Endodermal cell (in vitro differentiated cells): ENCODE data around the gene GRIK4. TPM values are rescaled to one million over a fixed set of nuclear protein-coding genes. Genes with fewer than 3 reads are reported as not detected.

ENCODE experiments used
- DNase-seq: peaks from one replicate; pipeline ENCODE4 v3.0.0-alpha.2; 2017
- H3K27ac ChIP-seq: 2 replicates; pipeline ENCODE4 v1.5.1; 2013; ENCODE audit warnings: mild to moderate bottlenecking, low read depth, low read length, moderate library complexity
- H3K27me3 ChIP-seq: 2 replicates; pipeline ENCODE4 v1.6.1; 2013; ENCODE audit warnings: mild to moderate bottlenecking, low read length, moderate library complexity; ENCODE audit not compliant: insufficient read depth, control insufficient read depth, poor library complexity, severe bottlenecking
- H3K36me3 ChIP-seq: 2 replicates; pipeline ENCODE4 v1.7.0; 2013; ENCODE audit warnings: mild to moderate bottlenecking, low read length, moderate library complexity; ENCODE audit not compliant: control insufficient read depth, insufficient read depth
- H3K4me1 ChIP-seq: one replicate; pipeline ENCODE4 v1.7.0; 2013; ENCODE audit warnings: low read length; ENCODE audit not compliant: control insufficient read depth, insufficient read depth
- H3K4me3 ChIP-seq: 2 replicates; pipeline ENCODE4 v1.5.1; 2013; ENCODE audit warnings: mild to moderate bottlenecking, low read length, moderate library complexity
- H3K9ac ChIP-seq: 2 replicates; pipeline ENCODE4 v1.6.1; 2013; ENCODE audit warnings: mild to moderate bottlenecking, low read length, moderate library complexity; ENCODE audit not compliant: poor library complexity, severe bottlenecking; ENCODE audit errors: extremely low read depth
- H3K9me3 ChIP-seq: 2 replicates; pipeline ENCODE4 v1.6.1; 2013; ENCODE audit warnings: mild to moderate bottlenecking, low read length, moderate library complexity; ENCODE audit not compliant: control insufficient read depth
- H3K27ac Mint-ChIP-seq: 2 replicates; pipeline ENCODE4 v1.8.0; 2020; ENCODE audit warnings: mixed read lengths
- H3K27me3 Mint-ChIP-seq: 2 replicates; pipeline ENCODE4 v1.8.0; 2021; ENCODE audit warnings: mild to moderate bottlenecking, mixed read lengths; ENCODE audit not compliant: insufficient read depth
- H3K36me3 Mint-ChIP-seq: 2 replicates; pipeline ENCODE4 v1.8.0; 2020; ENCODE audit warnings: low read depth, mixed read lengths
- H3K4me1 Mint-ChIP-seq: 2 replicates; pipeline ENCODE4 v1.8.0; 2020; ENCODE audit warnings: mixed read lengths
- H3K4me3 Mint-ChIP-seq: 2 replicates; pipeline ENCODE4 v1.8.0; 2020; ENCODE audit warnings: mild to moderate bottlenecking, moderate library complexity, mixed read lengths
- H3K9me3 Mint-ChIP-seq: 2 replicates; pipeline ENCODE4 v1.8.0; 2020; ENCODE audit warnings: mild to moderate bottlenecking, mixed read lengths
- CTCF ChIP-seq: fragments of 200-600 bp; sonication (generic); conservative IDR thresholded peaks from 2 replicates; pipeline ENCODE4 v1.5.0; 2021; ENCODE audit warnings: antibody characterized with exemption, mild to moderate bottlenecking
- WGBS, 2 experiments: methylation state at CpG; one replicate each; pipeline versions ENCODE4 v1.1.5 to v1.1.7; 2013; ENCODE audit warnings: missing lambda C conversion rate in 2 of 2, mixed read lengths in 1 of 2; ENCODE audit not compliant: insufficient coverage in 1 of 2, insufficient read length in 1 of 2; 5-methylcytosine and 5-hydroxymethylcytosine counted together
- total RNA-seq, 2 donors: library from RNA; stranded (reverse); fragmentation: NEBNext Ultra II Directional in 1 of 2; extraction: Animal tissue kit (Norgen Biotek cat#: 25700) in 1 of 2; gene quantifications; 2 replicates in 1 of 2; 3 replicates in 1 of 2; pipeline ENCODE4 v1.2.1, GENCODE V29; 2021

The GRIK4 gene
- total RNA-seq, 2 donors from 2014 or later = 1.7 to 3.5 TPM

DNA sequence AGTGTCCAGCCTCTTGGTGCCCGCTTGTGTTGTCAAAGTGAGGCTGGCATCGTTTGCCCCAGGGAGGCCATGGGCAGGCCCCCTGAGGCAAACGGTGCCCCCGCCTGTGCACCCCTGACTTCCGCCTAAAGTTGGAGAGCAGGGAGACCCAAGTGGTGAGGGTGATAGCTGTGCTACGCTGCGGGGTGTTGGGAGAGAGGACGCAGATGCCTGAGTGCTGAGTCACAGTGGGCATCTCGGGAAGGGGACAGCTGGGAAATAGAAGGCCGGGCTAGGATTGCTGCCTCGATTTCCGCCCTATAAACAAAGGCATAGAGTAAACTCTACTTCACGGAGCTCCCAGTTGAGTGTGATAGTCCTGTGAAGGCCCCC, 5.8 kb downstream of the GRIK4 start:
- Histone ChIP-seq H3K27ac (no peak overlapping the region), H3K4me1 (no peaks in the 10 kb centered on the region), H3K4me3 (no peak overlapping the region), H3K9me3 (no peaks in the 10 kb centered on the region), H3K9ac (no peak overlapping the region), H3K27me3 (peaks cover 28% of the 10 kb centered on the region), H3K36me3 (no peaks in the 10 kb centered on the region)
- peaks cover 42% of the 10 kb centered on the region for H3K27me3 Mint-ChIP-seq
- H3K27ac Mint-ChIP-seq = peak overlapping the region; percentile 73
- 64 to 78% methylated on average over 7 to 13 of the region's 13 CpGs for WGBS, 2 experiments
- no peaks in the 10 kb centered on the region for H3K9me3 Mint-ChIP-seq
- H3K4me1 Mint-ChIP-seq = peaks cover 20% of the 10 kb centered on the region
- H3K36me3 Mint-ChIP-seq = no peaks in the 10 kb centered on the region
- DNase-seq = no peak
- no peak overlapping the region for H3K4me3 Mint-ChIP-seq
- no peak for TF ChIP-seq CTCF

DNA sequence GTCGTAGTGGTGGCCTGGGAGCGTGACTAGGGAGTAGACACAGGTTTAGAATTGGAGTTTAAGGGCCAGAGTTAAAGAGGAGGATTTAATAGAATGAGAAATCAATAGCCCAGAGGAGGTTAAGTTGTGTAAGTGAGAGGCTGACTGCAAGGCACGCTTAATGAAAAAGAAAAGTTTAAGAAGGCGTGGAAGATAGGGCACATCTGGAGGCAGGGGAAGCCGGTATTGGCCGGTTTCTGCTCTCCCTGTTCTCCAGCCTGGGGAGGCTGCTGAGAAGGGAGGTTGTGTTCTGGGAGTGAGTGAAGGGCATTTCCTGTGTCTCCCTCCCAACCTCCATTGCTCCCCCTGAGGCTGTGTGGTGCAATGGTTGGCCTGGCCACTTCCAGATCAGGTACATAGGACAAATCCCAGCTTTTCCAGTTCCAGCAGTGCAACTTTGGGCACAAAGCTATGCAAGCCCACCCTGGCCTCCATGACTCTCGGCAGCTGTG, 6.3 kb downstream of the GRIK4 start:
- Histone ChIP-seq H3K9ac (no peak overlapping the region), H3K36me3 (no peaks in the 10 kb centered on the region), H3K27ac (no peak overlapping the region), H3K27me3 (peaks cover 25% of the 10 kb centered on the region), H3K9me3 (no peaks in the 10 kb centered on the region), H3K4me1 (peaks cover 2% of the 10 kb centered on the region), H3K4me3 (no peak overlapping the region)
- no peaks in the 10 kb centered on the region for H3K36me3 Mint-ChIP-seq
- H3K27me3 Mint-ChIP-seq = peaks cover 43% of the 10 kb centered on the region
- H3K4me3 Mint-ChIP-seq = no peak overlapping the region
- TF ChIP-seq CTCF = peak; percentile 22
- H3K9me3 Mint-ChIP-seq = no peaks in the 10 kb centered on the region
- WGBS, 2 experiments = 65 to 85% methylated on average over 3 to 7 of the region's 7 CpGs
- H3K27ac Mint-ChIP-seq = peak overlapping the region; percentile 13
- H3K4me1 Mint-ChIP-seq = peaks cover 21% of the 10 kb centered on the region
- DNase-seq = no peak

- no peaks in the 10 kb centered on the region for H3K9me3 Mint-ChIP-seq
- Histone ChIP-seq H3K27me3 (peaks cover 20% of the 10 kb centered on the region), H3K4me1 (peaks cover 3% of the 10 kb centered on the region), H3K4me3 (no peak overlapping the region), H3K9me3 (no peaks in the 10 kb centered on the region), H3K9ac (no peak overlapping the region), H3K36me3 (no peaks in the 10 kb centered on the region), H3K27ac (no peak overlapping the region)
- no peak overlapping the region for H3K27ac Mint-ChIP-seq
- H3K36me3 Mint-ChIP-seq = no peaks in the 10 kb centered on the region
- H3K27me3 Mint-ChIP-seq = peaks cover 40% of the 10 kb centered on the region
- H3K4me1 Mint-ChIP-seq = peaks cover 26% of the 10 kb centered on the region
- DNase-seq = no peak
- TF ChIP-seq CTCF = no peak
- WGBS, 2 experiments = 96 to 100% methylated on average over 4 to 7 of the region's 7 CpGs
- no peak overlapping the region for H3K4me3 Mint-ChIP-seq
Measured at GRCh38 chr11:120518356-120518755, 6.8 kb downstream of the GRIK4 start.
